ENCODE results near the gene ZC3H18. TPM values are rescaled to one million over a fixed set of nuclear protein-coding genes. Genes with fewer than 3 reads are reported as not detected.

ZC3H18 gene
- total RNA-seq, 1 experiment from 2014 or later: 57.8 TPM

DNA sequence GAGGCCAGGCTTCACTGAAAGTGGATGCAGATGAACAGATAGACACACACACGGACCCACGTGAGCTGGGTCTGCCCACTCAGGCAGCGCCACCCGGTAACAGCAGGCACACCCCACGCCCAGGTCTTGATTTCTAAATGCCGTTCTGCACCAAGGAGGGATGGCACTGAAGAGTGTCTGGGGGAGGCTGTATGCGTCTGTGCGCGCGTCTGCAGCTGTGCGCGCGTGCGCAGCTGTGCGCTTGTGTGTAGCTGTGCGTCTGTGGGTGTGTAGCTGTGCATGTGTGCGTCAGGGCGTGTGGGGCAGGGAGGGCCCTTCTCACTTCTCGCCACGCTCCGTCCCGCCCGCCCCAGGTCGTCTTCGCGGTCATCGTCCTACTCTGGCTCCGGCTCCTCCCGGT is 52.7 kb downstream of the ZC3H18 start:
- no peaks in the 10 kb centered on the region for H4K20me1 ChIP-seq (ENCODE audit: insufficient read depth)
- DNase-seq (ENCODE audit: low read depth, low spot score) (no peak), ATAC-seq (no peak)
- H3K9me3 ChIP-seq (ENCODE audit: control insufficient read depth in 1 of 2, insufficient read depth in 1 of 2, low read depth in 1 of 2, low read length in 2 of 2): no peaks in the 10 kb centered on the region
- ChIA-PET CTCF (no interaction called here), RAD21 (ENCODE audit: low non-redundant PET in 1 of 2, low total read pairs in 2 of 2, uncharacterized antibody in 2 of 2, unreplicated experiment in 2 of 2) (no interaction called here), POLR2A (no interaction called here)
- intact Hi-C loops (cut with micrococcal nuclease): no loop called here
- no peak overlapping the region for H3K4me2 ChIP-seq (ENCODE audit: low read length)
- H3K36me3 ChIP-seq (ENCODE audit: control insufficient read depth in 1 of 2, insufficient read depth in 2 of 2, low read length in 2 of 2): peaks cover 46 to 57% of the 10 kb centered on the region in 2 experiments; a peak in 3 of 4 replicates
- H2AFZ ChIP-seq (ENCODE audit: low read depth, low read length, poor library complexity, severe bottlenecking): no peak overlapping the region
- no peaks in the 10 kb centered on the region for H3K27me3 ChIP-seq (ENCODE audit: insufficient read depth, low read length)
- no peak overlapping the region for H3K27ac ChIP-seq (ENCODE audit: low read depth, low read length)
- no peaks in the 10 kb centered on the region for H3K9me2 ChIP-seq (ENCODE audit: insufficient read depth)
- no peak overlapping the region for H3K9ac ChIP-seq (ENCODE audit: low read length)
- peaks cover 34% of the 10 kb centered on the region for H3K79me2 ChIP-seq (ENCODE audit: insufficient read depth, low read length)
- no peak overlapping the region for H3K4me3 ChIP-seq (replicated peaks in 1 of 2; ENCODE audit: low read depth in 1 of 2, low read length in 2 of 2)
- BruUV-seq (replicated peaks): no TSS peak
- no peak for TF ChIP-seq ZNF274 (IDR thresholded peaks at IDR 0.05; ENCODE audit: low read depth, low read length)
- TF ChIP-seq, protein P1, sequence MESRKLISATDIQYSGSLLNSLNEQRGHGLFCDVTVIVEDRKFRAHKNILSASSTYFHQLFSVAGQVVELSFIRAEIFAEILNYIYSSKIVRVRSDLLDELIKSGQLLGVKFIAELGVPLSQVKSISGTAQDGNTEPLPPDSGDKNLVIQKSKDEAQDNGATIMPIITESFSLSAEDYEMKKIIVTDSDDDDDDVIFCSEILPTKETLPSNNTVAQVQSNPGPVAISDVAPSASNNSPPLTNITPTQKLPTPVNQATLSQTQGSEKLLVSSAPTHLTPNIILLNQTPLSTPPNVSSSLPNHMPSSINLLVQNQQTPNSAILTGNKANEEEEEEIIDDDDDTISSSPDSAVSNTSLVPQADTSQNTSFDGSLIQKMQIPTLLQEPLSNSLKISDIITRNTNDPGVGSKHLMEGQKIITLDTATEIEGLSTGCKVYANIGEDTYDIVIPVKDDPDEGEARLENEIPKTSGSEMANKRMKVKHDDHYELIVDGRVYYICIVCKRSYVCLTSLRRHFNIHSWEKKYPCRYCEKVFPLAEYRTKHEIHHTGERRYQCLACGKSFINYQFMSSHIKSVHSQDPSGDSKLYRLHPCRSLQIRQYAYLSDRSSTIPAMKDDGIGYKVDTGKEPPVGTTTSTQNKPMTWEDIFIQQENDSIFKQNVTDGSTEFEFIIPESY (IDR thresholded peaks at IDR 0.05; ENCODE audit: extremely low read depth, insufficient replicate concordance, low read length): no peak
- TF ChIP-seq YY1 (IDR thresholded peaks at IDR 0.05; ENCODE audit: extremely low read depth, insufficient replicate concordance, low read depth, low read length): no peak
- TF ChIP-seq, protein P2, sequence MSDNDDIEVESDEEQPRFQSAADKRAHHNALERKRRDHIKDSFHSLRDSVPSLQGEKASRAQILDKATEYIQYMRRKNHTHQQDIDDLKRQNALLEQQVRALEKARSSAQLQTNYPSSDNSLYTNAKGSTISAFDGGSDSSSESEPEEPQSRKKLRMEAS (IDR thresholded peaks at IDR 0.05): no peak
- no peak for TF ChIP-seq EGR1 (IDR thresholded peaks at IDR 0.05; ENCODE audit: low read depth)
- TF ChIP-seq, protein P3, sequence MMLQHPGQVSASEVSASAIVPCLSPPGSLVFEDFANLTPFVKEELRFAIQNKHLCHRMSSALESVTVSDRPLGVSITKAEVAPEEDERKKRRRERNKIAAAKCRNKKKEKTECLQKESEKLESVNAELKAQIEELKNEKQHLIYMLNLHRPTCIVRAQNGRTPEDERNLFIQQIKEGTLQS (IDR thresholded peaks at IDR 0.05): no peak
- no peak for TF ChIP-seq ELF1 (IDR thresholded peaks at IDR 0.05; ENCODE audit: borderline replicate concordance, low read depth)
- no peak for TF ChIP-seq JUND (IDR thresholded peaks at IDR 0.05)
- H3K4me1 ChIP-seq (ENCODE audit: control insufficient read depth in 1 of 2, insufficient read depth in 2 of 2, low read length in 2 of 2): no peaks in the 10 kb centered on the region
